ENCODE results near the gene B4GALT4. TPM values are rescaled to one million over a fixed set of nuclear protein-coding genes. Genes with fewer than 3 reads are reported as not detected.

Gene B4GALT4
- polyA plus RNA-seq, 1 of the 3 experiments (the other 2 are of a cell fraction): 15.7 TPM

GRCh38 chr3:119175872-119176756, 64.6 kb downstream of the B4GALT4 start:
- no peaks in the 10 kb centered on the region for H3K79me2 ChIP-seq (ENCODE audit: insufficient read depth)
- no peak overlapping the region for H2AFZ ChIP-seq (ENCODE audit: low read depth)
- no peak for DNase-seq
- no peak overlapping the region for H3K27ac ChIP-seq (ENCODE audit: low read depth in 2 of 2, low read length in 1 of 2)
- no peak overlapping the region for H3K4me3 ChIP-seq (ENCODE audit: low read depth in 2 of 2, low read length in 1 of 2)
- no peak for TF ChIP-seq CHD2 (IDR thresholded peaks at IDR 0.05; ENCODE audit: low read length, partially characterized antibody)
- no peaks in the 10 kb centered on the region for H3K9me3 ChIP-seq
- no peaks in the 10 kb centered on the region for H3K36me3 ChIP-seq (replicated peaks in 1 of 2; ENCODE audit: control insufficient read depth in 1 of 2, insufficient read depth in 2 of 2, low read length in 1 of 2)
- H3F3A ChIP-seq (replicated peaks; ENCODE audit: insufficient read depth): no peaks in the 10 kb centered on the region
- ChIA-PET POLR2A (no interaction called here), CTCF (no interaction called here)
- H4K20me1 ChIP-seq (ENCODE audit: insufficient read depth): no peaks in the 10 kb centered on the region
- H3K9me2 ChIP-seq: no peaks in the 10 kb centered on the region
- 56% methylated on average over 10 of the region's 10 CpGs for whole genome bisulfite sequencing (ENCODE audit: low lambda C conversion rate)
- H3K9ac ChIP-seq: no peak overlapping the region
- H3K4me1 ChIP-seq (ENCODE audit: control insufficient read depth in 1 of 2, insufficient read depth in 2 of 2, low read depth in 1 of 2, low read length in 1 of 2): no peaks in the 10 kb centered on the region
- no peak overlapping the region for H3K4me2 ChIP-seq
- H3K27me3 ChIP-seq (ENCODE audit: insufficient read depth): no peaks in the 10 kb centered on the region; the same call in 1 of the 2 replicates

GRCh38 chr3:119173325-119173724, 67.4 kb downstream of the B4GALT4 start, which contains the start of gene UPK1B:
UPK1B (plus strand) TSS chr3:119173598; CDS start chr3:119186742, 13,144 bp downstream.
- Histone ChIP-seq H3F3A (replicated peaks; ENCODE audit: insufficient read depth) (no peaks in the 10 kb centered on the region), H3K4me3 (ENCODE audit: low read depth in 2 of 2, low read length in 1 of 2) (no peak within 1 kb of the TSS), H3K27ac (ENCODE audit: low read depth in 2 of 2, low read length in 1 of 2) (no peak within 1 kb of the TSS), H3K27me3 (ENCODE audit: insufficient read depth) (no peaks in the 10 kb centered on the region; the same call in 1 of the 2 replicates), H4K20me1 (ENCODE audit: insufficient read depth) (no peaks in the 10 kb centered on the region), H3K4me2 (no peak within 1 kb of the TSS), H2AFZ (ENCODE audit: low read depth) (no peak within 1 kb of the TSS), H3K36me3 (replicated peaks in 1 of 2; ENCODE audit: control insufficient read depth in 1 of 2, insufficient read depth in 2 of 2, low read length in 1 of 2) (no peaks in the 10 kb centered on the region), H3K79me2 (ENCODE audit: insufficient read depth) (no peaks in the 10 kb centered on the region), H3K4me1 (ENCODE audit: control insufficient read depth in 1 of 2, insufficient read depth in 2 of 2, low read depth in 1 of 2, low read length in 1 of 2) (no peaks in the 10 kb centered on the region), H3K9me3 (no peaks in the 10 kb centered on the region), H3K9me2 (no peaks in the 10 kb centered on the region), H3K9ac (no peak within 1 kb of the TSS)
- POLR2A ChIA-PET: no interaction called here
- TF ChIP-seq ELF1 (IDR thresholded peaks at IDR 0.05) (no peak), IRF3 (IDR thresholded peaks at IDR 0.05; ENCODE audit: low read depth, low read length) (no peak), GABPA (IDR thresholded peaks at IDR 0.05; ENCODE audit: low read depth) (no peak), TEAD4 (IDR thresholded peaks at IDR 0.05; ENCODE audit: borderline replicate concordance, insufficient read depth) (no peak), MEF2A (IDR thresholded peaks at IDR 0.05; ENCODE audit: borderline replicate concordance, low read depth) (no peak), FOXM1 (IDR thresholded peaks at IDR 0.05; ENCODE audit: low read depth) (no peak), REST (IDR thresholded peaks at IDR 0.05; ENCODE audit: low read depth, low read length) (no peak), RFX5 (IDR thresholded peaks at IDR 0.05; ENCODE audit: low read length) (no peak), USF2 (IDR thresholded peaks at IDR 0.05; ENCODE audit: borderline replicate concordance, low read depth, low read length) (no peak), FOXJ3 (CRISPR knock-in tag; IDR thresholded peaks at IDR 0.05) (no peak), RCOR1 (IDR thresholded peaks at IDR 0.05; ENCODE audit: low read length) (no peak), EP300 (IDR thresholded peaks at IDR 0.05; ENCODE audit: borderline replicate concordance in 1 of 2, low read depth in 1 of 2, low read length in 1 of 2) (no peak), MAX (IDR thresholded peaks at IDR 0.05; ENCODE audit: low read depth) (no peak), NRF1 (IDR thresholded peaks at IDR 0.05; ENCODE audit: low read depth, low read length) (no peak), RXRA (IDR thresholded peaks at IDR 0.05; ENCODE audit: borderline replicate concordance, low read depth) (no peak), CHD2 (IDR thresholded peaks at IDR 0.05; ENCODE audit: low read length, partially characterized antibody) (no peak)
- no peak for DNase-seq
- 77% methylated on average over 13 of the region's 13 CpGs for WGBS (ENCODE audit: low lambda C conversion rate)
- CTCF ChIA-PET: interaction anchor here (1.2 kb wide), 2 partner anchors 10 to 291 kb away, joined by 4 read pairs; no protein-coding TSS in a partner anchor
